HG02678 (cell line): ENCODE results near the gene ZNF189.

ENCODE experiments used
- ATAC-seq: cut with Tn5 transposase; IDR thresholded peaks from one replicate; pipeline ENCODE4 v1.9.1; 2021; ENCODE audit warnings: mild to moderate bottlenecking, moderate library complexity; ENCODE audit not compliant: unreplicated experiment

The ZNF189 gene

DNA sequence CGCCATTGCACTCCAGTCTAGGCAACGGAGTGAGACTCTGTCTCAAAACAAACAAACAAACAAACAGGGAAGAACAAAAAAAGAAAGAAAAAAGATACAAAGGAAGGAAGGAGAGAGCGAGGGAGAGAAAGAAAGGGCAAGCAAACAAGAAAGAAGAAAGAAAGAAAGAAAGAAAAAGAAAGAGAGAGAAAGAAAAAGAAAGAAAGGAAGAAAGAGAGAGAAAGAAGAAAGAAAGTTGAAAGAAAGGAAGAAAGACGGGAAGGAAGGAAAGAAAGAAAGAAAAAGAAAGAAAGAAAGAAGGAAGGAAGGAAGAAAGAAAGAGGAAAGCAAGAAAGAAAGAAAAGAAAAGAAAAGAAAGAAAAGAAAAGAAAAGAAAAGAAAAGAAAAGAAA, 50.0 kb downstream of the ZNF189 start:
- no peak for ATAC-seq

DNA sequence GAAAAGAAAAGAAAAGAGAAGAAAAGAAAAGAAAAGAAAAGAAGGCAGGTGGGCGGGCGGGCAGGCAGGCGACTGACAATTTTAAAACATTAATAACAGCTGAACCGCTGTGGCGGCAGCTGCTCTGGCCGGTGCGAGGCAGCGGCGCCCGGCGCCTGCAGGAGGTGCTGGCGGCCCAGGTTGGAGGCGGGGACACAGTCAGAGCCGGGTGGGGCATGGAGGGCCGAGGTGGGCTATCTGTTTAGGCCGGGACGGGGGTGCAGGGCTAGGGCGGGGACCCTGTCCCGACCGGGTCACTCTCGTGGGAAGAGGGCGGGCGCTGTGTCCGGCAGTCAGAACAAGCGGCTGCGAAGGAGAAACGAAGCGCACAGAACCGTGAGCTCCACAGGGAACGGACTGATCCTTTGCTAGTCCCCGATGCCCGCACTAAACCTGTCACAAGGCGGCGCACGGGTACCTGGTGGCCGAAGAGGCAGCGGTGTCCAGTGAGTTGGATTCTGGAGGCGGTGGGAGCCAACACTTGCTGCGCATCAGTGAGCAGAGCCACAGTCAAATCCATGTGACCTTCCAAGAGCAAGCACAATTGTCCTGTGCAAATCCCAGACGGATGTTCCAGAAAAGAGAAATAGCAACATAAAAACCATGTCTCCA, 50.5 kb downstream of the ZNF189 start:
- ATAC-seq = peak; percentile 97

DNA sequence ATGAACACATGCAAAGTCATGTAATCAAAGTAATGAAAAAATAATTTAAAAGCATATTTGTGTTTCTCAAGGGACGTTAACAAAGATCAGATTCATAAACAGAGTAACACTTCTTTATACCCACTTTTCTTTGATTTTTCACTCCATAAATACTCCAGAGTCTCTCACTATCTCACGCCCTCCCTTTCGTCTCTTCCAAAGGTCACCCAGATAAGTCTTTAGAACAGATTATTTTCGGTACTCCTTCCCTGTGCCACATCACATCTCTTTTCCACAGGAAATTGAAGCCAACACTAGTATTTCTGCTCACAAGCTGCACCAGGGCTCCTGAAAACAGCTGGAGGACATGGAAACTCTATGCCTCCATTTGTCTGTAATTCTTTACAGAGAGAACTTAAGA, 52.3 kb downstream of the ZNF189 start:
- ATAC-seq = no peak

DNA sequence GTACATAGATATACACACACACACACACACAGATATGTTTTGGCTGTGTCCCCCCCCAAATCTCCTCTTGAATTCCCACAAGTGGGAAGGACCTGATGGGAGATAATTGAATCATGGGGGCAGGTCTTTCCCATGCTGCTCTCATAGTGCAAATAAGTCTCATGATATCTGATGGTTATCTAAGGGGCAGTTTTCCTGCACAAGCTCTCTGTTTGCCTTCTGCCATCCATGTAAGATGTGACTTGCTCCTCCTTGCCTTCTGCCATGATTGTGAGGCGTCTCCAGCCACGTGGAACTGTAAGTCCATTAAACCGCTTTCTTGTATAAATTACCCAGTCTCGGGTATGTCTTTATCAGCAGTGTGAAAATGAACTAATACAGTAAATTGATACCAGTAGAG, 52.8 kb downstream of the ZNF189 start:
- no peak for ATAC-seq

DNA sequence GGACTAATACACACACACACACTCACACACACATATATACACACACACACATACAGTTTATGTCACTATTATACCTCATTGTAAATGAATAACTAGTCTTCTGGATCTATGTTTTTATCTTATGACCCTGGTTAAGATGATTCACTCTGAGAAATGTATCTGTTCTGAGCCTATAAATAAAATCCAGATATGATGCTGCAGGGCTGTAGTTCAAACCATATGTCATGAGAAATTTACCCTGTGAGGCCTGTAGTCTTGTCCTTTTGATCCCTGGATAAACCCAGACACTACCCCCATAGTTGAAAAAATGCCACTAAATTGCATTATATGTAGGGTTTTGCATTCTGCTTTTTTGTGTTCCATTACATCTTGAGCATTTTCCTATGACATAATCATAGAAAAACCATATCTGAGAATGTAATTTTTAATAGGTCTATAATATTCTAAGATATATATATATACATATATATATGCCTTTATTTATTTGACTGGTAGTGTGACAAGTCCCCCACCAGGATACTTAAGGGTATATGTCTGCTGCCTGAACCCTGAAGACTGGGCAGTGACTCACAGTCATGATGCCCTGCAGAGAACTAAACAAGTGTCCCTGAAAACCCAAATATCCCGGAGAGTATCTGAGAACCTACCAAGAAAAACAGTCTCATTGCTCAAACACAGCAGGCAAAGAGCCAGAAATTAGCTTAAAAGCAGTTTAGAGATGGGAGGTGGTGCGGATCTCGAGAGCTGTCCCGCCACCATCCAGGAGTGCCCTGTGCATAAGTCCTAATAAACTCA, 55.3 kb downstream of the ZNF189 start:
- no peak for ATAC-seq

DNA sequence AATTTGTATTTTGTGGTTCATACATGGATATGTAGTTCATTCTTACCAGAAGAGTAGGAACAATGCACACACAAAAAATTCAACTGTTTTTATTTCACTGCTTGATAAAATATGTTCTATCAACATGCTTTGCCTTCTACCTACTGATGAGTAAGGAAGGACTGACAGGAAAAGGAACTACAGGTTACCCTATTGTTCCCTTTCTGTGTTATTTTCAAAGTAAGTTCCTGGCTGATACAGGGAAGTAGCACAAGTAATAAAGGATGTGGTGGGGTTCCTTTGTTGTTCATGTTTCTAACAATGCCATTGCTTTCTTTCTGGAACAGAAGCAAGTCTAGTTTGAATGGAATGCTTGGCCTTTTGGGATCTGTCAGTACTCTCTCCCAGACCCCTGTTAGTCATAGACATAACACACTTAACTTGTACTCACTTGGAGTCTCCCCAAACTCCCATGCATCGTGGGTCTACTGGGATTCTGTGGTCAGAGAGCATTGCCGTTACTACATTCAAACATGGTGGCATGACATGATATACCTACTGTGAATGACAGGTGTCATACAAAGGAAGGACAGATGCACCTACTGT, 57.1 kb downstream of the ZNF189 start:
- no peak for ATAC-seq

DNA sequence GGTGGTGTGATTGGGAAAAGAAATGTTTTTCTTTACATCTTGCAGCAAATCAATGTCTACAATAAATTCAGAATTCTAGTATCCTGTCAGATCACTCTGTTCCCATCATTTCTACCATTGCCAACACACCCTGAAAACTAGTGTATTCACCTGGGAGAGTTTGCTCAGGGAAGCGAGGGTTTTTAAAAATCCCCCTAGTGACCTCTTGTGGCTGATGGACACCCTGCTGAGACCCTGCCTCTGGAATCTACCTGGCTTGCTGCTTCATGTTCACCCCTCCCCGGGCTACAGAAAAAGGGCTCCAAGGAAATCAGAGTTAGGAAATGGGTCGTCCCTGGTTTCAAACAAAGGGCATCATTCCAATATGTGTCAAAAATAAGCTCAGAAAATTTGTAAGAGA, 58.4 kb downstream of the ZNF189 start:
- ATAC-seq = no peak

DNA sequence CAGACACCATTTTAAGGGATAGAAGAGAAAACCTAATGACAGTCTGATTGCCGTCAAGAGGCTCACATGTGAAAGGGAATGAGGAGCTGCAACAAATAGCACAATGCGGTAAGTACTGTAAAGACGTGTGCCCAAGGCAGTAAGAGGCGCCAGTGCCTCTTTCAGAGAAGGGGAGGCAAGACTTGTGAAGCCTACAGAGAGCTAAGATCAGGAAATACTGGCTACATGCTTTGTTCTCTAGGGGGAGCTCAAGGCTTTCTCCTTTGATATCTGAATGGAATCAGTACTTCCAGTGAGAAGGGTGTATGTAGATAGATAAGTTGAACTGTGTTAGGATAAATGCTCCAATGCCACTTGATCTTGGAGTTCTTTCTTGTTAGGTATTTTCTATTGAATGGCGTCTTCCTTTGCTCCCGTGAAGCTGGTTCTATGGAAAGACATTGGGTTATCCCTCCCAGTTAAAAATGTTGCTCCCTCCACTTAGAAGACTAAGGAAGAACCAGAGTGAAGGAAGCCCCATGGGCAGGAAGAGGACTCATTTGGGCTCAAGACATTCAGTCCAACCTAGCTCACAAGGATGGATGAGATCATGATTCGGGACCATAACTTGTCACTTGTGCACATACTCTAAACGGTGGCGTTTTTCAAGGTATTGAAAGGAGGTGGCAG, 60.4 kb downstream of the ZNF189 start:
- ATAC-seq = peak; percentile 94
